GM12878 (cell line): ENCODE data around the gene RAB3B. TPM values are rescaled to one million over a fixed set of nuclear protein-coding genes. Genes with fewer than 3 reads are reported as not detected.

Source experiments
- ATAC-seq: fragments of 200-7000 bp; cut with Tn5 transposase; 3 replicates; pipeline ENCODE4 v1.9.1; 2020; ENCODE audit warnings: mild to moderate bottlenecking, moderate library complexity
- BruUV-seq: library from RNA; stranded (reverse); fragments of 400-500 nt; replicated peaks from 2 replicates; lab custom pipeline; 2021; lab: Mats Ljungman, UMichigan
- CTCF ChIA-PET: fragments of 300-600 bp; sonication (Branson Sonifier 250); formaldehyde crosslinking; extraction: SDS; loops from one replicate; lab custom pipeline; 2021; ENCODE audit warnings: inconsistent platforms; lab: Yijun Ruan, JAX
- POLR2A ChIA-PET: fragments of 350-600 bp; formaldehyde crosslinking; extraction: SDS; loops from one replicate; lab custom pipeline; 2021; ENCODE audit warnings: inconsistent platforms; lab: Charles Lee
- RAD21 ChIA-PET: fragments of 300-600 bp; sonication (Branson Sonifier 250); formaldehyde crosslinking; loops from one replicate; lab custom pipeline; 2023; ENCODE audit warnings: antibody characterized with exemption; ENCODE audit not compliant: unreplicated experiment; lab: Charles Lee
- SMC1A ChIA-PET: fragments of 300-600 bp; sonication (Branson Sonifier 250); formaldehyde crosslinking; loops from one replicate; lab custom pipeline; 2023; ENCODE audit not compliant: unreplicated experiment, uncharacterized antibody; lab: Charles Lee
- DNase-seq: peaks from one replicate; pipeline ENCODE4 v3.0.0-alpha.2; 2011; ENCODE audit warnings: low read depth, low spot score
- FAIRE-seq: peaks from 3 replicates; lab custom pipeline; 2011; peaks lifted over from hg19 to GRCh38; lab: Jason Lieb, UNC
- H2AFZ ChIP-seq: 2 replicates; pipeline ENCODE4 v1.6.0; 2011; ENCODE audit warnings: low read depth, low read length, control low read depth; ENCODE audit not compliant: control insufficient read depth
- H3K27ac ChIP-seq: 2 replicates; pipeline ENCODE4 v1.5.1; 2011; ENCODE audit warnings: control low read depth; ENCODE audit not compliant: control insufficient read depth, insufficient read depth
- H3K27me3 ChIP-seq, 2 experiments: replicated peaks in 1 of 2; 2 replicates each; pipeline versions ENCODE4 v1.6.0 to v1.6.1; 2011; ENCODE audit warnings: low read length in 1 of 2; ENCODE audit not compliant: control insufficient read depth in 2 of 2, insufficient read depth in 2 of 2
- H3K36me3 ChIP-seq, 2 experiments: 2 replicates each; pipeline ENCODE4 v1.5.1; 2011; ENCODE audit warnings: low read length in 1 of 2; ENCODE audit not compliant: control insufficient read depth in 2 of 2, insufficient read depth in 2 of 2
- H3K4me1 ChIP-seq: 2 replicates; pipeline ENCODE4 v1.6.1; 2011; ENCODE audit warnings: mild to moderate bottlenecking, low read length, moderate library complexity, mixed read lengths; ENCODE audit not compliant: control insufficient read depth, insufficient read depth
- H3K4me2 ChIP-seq: 2 replicates; pipeline ENCODE4 v1.6.0; 2011; ENCODE audit warnings: control low read depth; ENCODE audit not compliant: control insufficient read depth, insufficient read depth
- H3K4me3 ChIP-seq: fragments of 200-600 bp; sonication (generic); 2 replicates; pipeline ENCODE4 v1.5.1; 2016
- H3K79me2 ChIP-seq: 2 replicates; pipeline ENCODE4 v1.6.0; 2011; ENCODE audit warnings: low read length; ENCODE audit not compliant: control insufficient read depth, insufficient read depth
- H3K9ac ChIP-seq: 2 replicates; pipeline ENCODE4 v1.8.0; 2011; ENCODE audit warnings: low read length, control low read depth, mixed read lengths; ENCODE audit not compliant: control insufficient read depth, insufficient read depth
- H3K9me3 ChIP-seq: replicated peaks from 3 replicates; pipeline ENCODE4 v1.5.1; 2011; ENCODE audit warnings: mild to moderate bottlenecking, low read length; ENCODE audit not compliant: control insufficient read depth, insufficient read depth
- H4K20me1 ChIP-seq: 2 replicates; pipeline ENCODE4 v1.6.0; 2011; ENCODE audit not compliant: control insufficient read depth, insufficient read depth
- BCL11A ChIP-seq: IDR thresholded peaks from 2 replicates; pipeline ENCODE4 v1.6.1; 2011; ENCODE audit warnings: low read depth, low read length
- HDAC2 ChIP-seq: fragments of 200-600 bp; sonication (generic); IDR thresholded peaks from 2 replicates; pipeline ENCODE4 v1.6.1; 2017
- POLR2A ChIP-seq: IDR thresholded peaks from 2 replicates; pipeline ENCODE4 v1.6.1; 2011; ENCODE audit warnings: low read depth, mild to moderate bottlenecking, low read length
- SIN3A ChIP-seq: IDR thresholded peaks from 2 replicates; pipeline ENCODE4 v1.6.1; 2012; ENCODE audit warnings: low read depth, low read length, improper control_type of control experiment
- SUZ12 ChIP-seq: fragments of 200-600 bp; sonication (generic); IDR thresholded peaks from one replicate; pipeline ENCODE4 v1.6.1; 2018; ENCODE audit warnings: antibody characterized with exemption, mild to moderate bottlenecking; ENCODE audit not compliant: unreplicated experiment
- WGBS: methylation state at CpG from one replicate; pipeline ENCODE4 v1.1.6; 2016; ENCODE audit warnings: low lambda C conversion rate; ENCODE audit not compliant: insufficient replicate concordance, insufficient coverage; ENCODE audit errors: missing lambda C conversion rate; 5-methylcytosine and 5-hydroxymethylcytosine counted together
- in situ Hi-C: fragments of 300-500 bp; cut with MboI; formaldehyde crosslinking; loops from 9 replicates; pipeline ENCODE4 v1.14.3; 2018; ENCODE audit warnings: mixed read lengths
- intact Hi-C: fragments of 100-400 bp; cut with micrococcal nuclease; formaldehyde crosslinking; loops from one replicate; pipeline ENCODE4 v1.14.2; 2022; ENCODE audit not compliant: unreplicated experiment
- polyA plus RNA-seq, 11 experiments: library from polyadenylated mRNA; depleted of rRNA in 4 of 11; unstranded in 6 of 11; stranded (reverse) in 5 of 11; fragments of >200 nt; fragmentation: Nextera tagmentation in 4 of 11; fragmentation: Illumina TruSeq in 1 of 11; extraction: Ambion mirVana in 4 of 11; extraction: Trizol in 1 of 11; gene quantifications; 1 replicate in 1 of 11; 2 replicates in 10 of 11; pipeline versions ENCODE4 v1.2.1 to v1.2.3, GENCODE V29; 2011 to 2016; ENCODE audit warnings: inconsistent platforms in 2 of 11, missing spikeins in 2 of 11, low read depth in 1 of 11
- total RNA-seq, 4 experiments: library from RNA; depleted of rRNA in 3 of 4; stranded (reverse); fragments of >200 nt in 3 of 4; fragmentation: Illumina TruSeq in 1 of 4; extraction: Trizol in 1 of 4; gene quantifications; 2 replicates each; pipeline versions ENCODE4 v1.2.1 to v1.2.3, GENCODE V29; 2013 to 2021
- TF ChIP-seq, protein P1 (sequence below): IDR thresholded peaks from 2 replicates; pipeline ENCODE4 v1.6.1; 2011; ENCODE audit warnings: low read depth, mild to moderate bottlenecking, low read length, moderate library complexity, borderline replicate concordance; ENCODE audit errors: extremely low read depth
- TF ChIP-seq, protein P2 (sequence below): IDR thresholded peaks from 2 replicates; pipeline ENCODE4 v1.6.1; 2011; ENCODE audit warnings: mild to moderate bottlenecking, low read depth, low read length, moderate library complexity; ENCODE audit not compliant: insufficient replicate concordance

Gene RAB3B
- total and polyA plus RNA-seq, 10 of the 15 experiments (the other 5 are each of a cell fraction or from before 2014, with no cell fraction given) = 0.05 to 0.32 (median 0.24) TPM

DNA sequence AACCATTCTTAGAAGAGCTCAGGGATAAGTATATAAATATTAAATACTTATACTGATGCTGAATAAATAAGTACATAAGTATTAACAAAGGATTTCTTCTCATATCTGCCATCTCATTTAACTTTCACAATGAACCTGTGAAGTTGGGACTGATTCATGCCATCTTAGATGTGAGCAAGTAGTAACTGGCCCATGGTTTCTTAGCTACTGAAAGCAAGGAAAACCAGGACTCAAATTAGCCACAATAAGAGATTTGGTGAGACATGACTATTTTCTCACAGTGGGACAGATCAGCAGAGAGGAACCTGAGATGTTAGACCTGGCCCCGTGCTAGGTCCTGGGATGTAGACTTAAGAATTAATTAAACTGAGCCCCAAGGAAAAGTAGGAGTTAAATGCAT lies 8.2 kb upstream of the RAB3B start:
- no peaks in the 10 kb centered on the region for H3K36me3 ChIP-seq
- no peaks in the 10 kb centered on the region for H4K20me1 ChIP-seq
- no peaks in the 10 kb centered on the region for H3K4me1 ChIP-seq
- no peaks in the 10 kb centered on the region for H3K79me2 ChIP-seq
- CTCF ChIA-PET = interaction anchor here (1.0 to 12.2 kb wide), 3 partner anchors 12 to 100 kb away, joined by 3 to 177 read pairs (median 19); no protein-coding TSS in a partner anchor
- no TSS peak for BruUV-seq
- FAIRE-seq = no peak
- H3K4me3 ChIP-seq = no peak overlapping the region
- WGBS = 22% methylated on average over 1 of the region's 1 CpG
- H3K9me3 ChIP-seq = no peaks in the 10 kb centered on the region
- H3K4me2 ChIP-seq = no peak overlapping the region
- RAD21 ChIA-PET = interaction anchor here (1.0 to 7.2 kb wide), 4 partner anchors 12 to 101 kb away, joined by 3 to 96 read pairs (median 15); no protein-coding TSS in a partner anchor
- SMC1A ChIA-PET = interaction anchor here (0.6 to 7.4 kb wide), 6 partner anchors 18 to 101 kb away, joined by 3 to 99 read pairs (median 5); no protein-coding TSS in a partner anchor
- no peak overlapping the region for H3K27ac ChIP-seq
- DNase-seq = no peak
- in situ Hi-C loops (loop anchor here (5.0 kb wide), 1 partner anchor 96 kb away; no protein-coding TSS in a partner anchor), intact Hi-C loops (no loop called here)
- no peak overlapping the region for H2AFZ ChIP-seq
- ATAC-seq = no peak
- H3K27me3 ChIP-seq = no peaks in the 10 kb centered on the region
- no peak overlapping the region for H3K9ac ChIP-seq
- TF ChIP-seq BCL11A = no peak
- no peak for TF ChIP-seq SIN3A
- no peak for TF ChIP-seq HDAC2
- no peak for TF ChIP-seq POLR2A
- TF ChIP-seq, protein P1, sequence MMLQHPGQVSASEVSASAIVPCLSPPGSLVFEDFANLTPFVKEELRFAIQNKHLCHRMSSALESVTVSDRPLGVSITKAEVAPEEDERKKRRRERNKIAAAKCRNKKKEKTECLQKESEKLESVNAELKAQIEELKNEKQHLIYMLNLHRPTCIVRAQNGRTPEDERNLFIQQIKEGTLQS = no peak
- no peak for TF ChIP-seq SUZ12
- TF ChIP-seq, protein P2, sequence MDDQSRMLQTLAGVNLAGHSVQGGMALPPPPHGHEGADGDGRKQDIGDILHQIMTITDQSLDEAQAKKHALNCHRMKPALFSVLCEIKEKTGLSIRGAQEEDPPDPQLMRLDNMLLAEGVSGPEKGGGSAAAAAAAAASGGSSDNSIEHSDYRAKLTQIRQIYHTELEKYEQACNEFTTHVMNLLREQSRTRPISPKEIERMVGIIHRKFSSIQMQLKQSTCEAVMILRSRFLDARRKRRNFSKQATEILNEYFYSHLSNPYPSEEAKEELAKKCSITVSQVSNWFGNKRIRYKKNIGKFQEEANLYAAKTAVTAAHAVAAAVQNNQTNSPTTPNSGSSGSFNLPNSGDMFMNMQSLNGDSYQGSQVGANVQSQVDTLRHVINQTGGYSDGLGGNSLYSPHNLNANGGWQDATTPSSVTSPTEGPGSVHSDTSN = no peak
- POLR2A ChIA-PET = no interaction called here
